Activated T-helper 1 cell treated with Interleukin-2 at 50 U/mL for 16 hours (primary cell): ENCODE measurements around the gene PROSER3.

Source experiments
- DNase-seq: peaks from one replicate; pipeline ENCODE4 v3.0.0-alpha.2; 2020; ENCODE audit warnings: low read depth

The PROSER3 gene

DNA sequence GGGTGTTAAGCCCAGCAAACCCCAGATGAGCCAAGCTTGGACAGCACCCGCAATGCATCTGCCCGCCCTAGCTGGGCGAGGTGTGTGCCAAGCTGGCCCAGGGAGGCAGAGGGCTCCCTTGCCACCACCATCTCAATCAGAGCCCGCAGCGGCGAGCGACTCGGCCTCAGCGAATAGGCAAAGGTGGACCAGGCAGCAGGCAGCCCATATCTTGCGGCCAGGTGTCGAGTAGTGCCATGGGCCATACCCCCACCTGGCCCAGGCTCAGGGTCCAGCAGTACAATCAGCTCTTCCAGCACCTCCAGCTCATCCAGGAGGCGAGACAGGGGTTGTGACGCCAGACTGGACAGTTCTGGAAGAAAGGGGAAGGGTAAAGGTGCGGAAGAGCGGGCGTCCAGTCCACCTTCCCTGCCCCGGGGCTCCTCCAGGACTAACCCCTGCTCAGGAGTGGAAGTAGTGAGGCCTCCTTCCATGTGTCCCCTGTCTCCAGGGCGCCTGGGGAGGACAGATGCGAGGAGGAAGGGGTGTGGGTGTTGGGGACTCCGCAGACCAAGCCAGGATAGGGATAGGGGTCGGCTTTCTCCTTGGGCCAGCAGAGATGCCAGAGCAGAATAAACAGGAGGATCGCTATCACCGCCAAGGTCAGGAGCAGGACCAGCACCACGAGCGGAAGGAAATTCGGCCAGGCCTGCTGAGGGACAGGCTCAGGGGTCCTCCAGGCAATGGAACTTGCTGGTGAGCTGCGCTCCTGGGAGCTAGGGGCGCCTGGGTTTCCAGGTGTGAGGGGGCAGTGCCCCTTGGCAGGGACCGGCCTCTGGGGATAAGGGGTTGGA lies 18.5 kb upstream of the PROSER3 start:
- DNase-seq = no peak

DNA sequence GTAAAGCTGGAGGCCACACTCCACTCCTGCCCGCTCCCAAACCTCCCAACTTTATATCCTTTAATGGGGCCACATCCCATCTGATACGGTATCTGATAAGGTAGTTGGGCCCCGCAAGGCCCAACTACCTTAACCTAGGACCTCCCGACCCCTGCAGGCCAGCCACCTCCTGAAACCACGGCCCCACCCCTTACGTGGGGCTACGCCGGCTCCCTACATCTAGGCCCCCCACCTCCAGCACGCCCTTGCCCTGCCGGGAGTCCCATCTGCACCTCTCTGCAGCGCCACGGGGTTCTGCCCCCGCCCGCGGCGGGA lies 17.9 kb upstream of the PROSER3 start:
- DNase-seq = no peak

DNA sequence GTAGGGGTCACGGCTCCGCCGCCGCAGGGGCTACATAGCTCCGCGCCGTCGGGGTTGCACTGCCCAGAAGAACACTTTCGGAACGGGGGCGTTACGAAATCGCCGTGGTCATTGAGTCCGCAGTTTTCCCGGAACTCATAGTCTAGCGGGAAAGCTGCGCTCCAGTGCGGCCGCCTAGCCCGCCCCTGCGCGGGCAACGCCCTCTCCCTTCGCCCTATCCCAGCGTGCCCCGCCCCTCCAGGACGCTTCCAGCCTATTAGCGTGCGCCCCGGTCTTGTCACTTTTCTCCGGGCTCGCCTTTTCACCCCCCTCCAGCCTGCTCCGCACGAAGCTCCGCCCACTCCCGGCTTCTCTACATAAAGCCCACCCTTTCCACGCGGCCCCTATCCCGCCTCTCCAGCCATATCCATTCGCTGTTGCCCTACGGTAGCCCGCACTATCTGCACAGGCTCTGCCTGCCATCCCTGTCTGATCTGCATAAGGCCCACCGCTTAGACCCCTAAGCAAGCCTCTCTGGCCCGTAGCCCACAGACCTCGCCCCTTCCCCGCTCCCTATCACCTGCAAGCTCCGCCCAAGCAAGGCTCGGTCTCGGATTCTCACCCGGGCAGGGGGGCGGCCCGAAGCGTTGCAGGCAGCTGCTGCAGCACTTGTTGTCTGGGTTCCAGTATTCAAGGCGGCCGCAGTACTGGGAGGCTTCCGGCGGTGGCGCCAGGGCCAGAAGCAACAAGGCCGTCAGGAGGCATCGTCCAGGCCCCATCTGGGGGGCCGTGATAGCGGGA lies 17.4 kb upstream of the PROSER3 start:
- DNase-seq = peak; percentile 93

DNA sequence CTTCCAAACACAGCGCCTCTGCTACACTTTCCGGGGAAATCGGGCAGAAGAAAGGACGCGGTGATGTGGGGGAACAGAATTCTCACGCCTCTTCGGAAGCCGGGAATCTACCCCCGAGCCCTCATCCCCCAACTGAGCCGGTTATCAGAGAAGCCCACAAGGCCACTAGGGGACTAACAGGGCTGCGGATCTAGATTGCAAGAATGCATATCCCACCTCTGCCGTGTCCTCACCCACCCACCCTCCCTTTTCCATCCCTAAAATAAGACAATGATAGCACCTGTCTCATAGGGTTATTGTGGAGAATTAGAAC lies 16.8 kb upstream of the PROSER3 start:
- DNase-seq = no peak

DNA sequence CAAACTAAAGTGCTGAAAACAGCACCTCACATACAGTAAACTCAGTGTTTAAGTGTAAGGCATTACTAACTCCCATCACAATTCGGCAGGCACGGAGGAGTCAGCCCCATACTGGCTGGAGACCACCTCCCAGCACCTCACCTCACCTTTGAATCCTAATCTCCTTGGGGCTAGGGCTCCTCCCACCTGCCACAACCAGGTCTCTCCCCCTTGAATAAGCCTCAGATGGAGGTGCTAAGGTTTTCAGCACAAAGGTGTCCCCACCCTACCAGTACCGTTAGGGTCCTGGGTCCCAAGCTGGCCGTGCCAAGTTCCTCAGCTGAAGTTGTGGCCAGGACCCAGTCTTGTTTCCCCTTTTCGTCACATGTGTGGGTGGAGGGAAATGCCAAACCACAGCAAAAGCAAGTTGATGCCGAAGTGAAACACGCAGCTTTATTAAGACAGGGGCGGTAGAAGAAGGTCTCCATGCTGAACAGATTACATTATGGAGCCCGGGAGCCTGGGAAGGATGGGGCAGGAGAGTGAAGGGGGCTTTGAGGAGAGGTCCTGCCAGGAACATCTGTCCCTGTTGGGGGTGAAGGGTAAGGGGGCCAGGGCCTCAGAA lies 15.8 kb upstream of the PROSER3 start, which contains the start of gene IGFLR1:
IGFLR1 (minus strand) TSS at position 332 of the 604 bp plus-strand sequence. CDS start 1,272 bp downstream, outside the sequence.
- DNase-seq = peak; percentile 42

DNA sequence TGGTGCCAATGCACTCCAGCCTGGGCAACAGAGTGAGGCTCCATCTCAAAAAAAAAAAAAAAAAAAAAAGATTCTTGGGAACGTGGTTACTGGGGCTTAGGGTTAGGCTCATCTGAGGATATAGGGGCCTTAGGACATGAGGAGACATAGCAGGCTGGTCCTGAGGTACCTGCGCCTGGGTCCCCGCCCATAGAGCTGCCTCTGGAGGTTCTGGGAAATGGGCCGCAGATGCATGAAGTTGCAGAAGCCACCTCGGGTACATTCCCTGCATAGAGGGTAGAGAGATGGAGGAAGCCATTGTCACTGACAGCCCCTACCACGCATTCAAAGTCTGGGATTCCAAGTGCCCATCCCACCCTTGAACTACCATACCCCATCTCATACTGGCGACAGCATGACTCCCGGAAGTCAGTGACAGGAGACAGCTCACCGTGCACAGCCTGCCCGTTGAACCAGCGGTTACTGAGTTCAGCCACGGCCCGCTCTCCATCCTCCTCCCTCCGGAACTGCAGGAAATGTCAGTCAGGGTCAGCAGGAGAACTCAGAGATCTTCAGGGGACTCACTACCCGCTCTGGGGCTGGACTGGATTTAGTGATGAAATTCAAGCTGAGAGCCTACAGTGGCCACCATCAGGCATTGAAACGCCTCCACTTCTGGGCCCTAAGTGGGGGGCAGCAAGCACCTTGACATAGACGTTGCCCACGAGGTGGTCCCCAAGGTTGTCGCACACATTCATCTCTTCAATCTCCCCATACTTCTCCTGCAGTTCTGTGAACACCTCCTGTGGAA lies 14.1 kb upstream of the PROSER3 start:
- no peak for DNase-seq

DNA sequence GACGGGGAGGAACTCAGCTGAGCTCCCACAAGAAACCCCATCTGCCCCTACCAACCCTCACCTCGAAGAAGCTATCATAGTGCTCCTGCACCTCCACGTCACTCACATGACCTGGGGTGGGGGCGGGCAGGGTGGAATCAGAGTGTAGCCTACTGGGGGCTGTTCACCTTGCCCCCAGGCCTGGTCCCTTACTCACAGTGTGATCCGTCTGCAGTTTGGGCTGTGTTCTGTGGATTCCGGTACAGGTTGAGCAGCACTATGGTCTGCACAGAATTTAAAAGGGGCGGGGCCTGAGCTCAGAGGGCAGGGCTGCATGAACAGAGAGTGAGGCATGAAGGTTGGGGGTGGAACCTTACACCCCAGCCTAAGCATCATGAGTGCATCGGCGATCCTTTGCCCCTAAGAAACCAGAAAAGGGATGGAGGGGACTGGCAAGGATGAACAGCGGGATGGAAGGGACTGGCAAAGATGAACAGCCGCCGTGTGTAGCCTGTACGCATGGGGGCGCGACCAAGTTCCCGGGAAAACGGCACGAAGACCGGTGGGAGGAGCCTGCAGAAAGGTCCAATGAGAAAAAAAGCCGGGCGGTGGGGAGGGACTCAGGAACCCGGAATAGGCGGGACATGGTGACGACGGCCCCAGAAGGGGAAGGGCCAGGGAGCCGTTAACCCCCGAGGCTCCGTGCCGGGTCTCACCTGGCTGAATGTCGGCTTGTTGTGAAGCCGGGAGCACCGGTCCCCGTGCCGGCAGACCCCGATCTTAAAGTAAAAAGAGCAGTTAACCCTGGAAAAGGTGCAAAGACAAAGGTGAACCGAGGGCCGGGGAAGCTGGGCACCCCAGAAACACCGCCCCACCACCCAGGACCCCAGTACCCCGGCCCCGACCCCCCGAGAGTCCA lies 13.3 kb upstream of the PROSER3 start:
- DNase-seq = peak; percentile 83

DNA sequence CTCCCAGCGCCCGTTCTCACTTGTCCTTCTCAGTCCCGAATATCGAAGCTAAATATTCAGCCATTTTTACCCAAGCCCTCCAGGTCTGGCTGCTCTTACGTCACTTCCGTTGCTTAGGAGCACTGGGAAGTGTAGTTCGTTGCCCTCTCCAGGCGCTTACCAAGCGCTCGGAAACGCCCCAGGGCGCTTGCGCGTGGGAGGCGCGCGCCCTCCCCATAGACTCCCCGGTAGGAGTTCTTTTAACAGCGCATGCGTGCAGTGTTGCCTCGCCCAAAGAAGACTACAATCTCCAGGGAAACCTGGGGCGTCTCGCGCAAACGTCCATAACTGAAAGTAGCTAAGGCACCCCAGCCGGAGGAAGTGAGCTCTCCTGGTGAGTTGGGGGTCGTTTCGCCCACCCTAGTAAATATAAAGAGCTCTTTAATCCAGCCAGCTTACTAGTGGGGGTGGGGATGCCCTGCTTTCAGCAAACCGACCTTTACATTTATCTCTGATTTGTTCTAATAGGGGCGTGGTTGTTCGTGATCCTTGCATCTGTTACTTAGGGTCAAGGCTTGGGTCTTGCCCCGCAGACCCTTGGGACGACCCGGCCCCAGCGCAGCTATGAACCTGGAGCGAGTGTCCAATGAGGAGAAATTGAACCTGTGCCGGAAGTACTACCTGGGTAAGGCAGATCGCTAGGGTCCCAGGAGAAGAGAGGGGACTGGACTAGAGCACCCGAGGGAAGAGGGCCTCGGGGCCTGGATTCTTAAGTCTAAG lies 12.5 kb upstream of the PROSER3 start, which contains the start of the genes PSENEN and U2AF1L4:
PSENEN (plus strand) TSS at position 324 of the 759 bp plus-strand sequence; CDS start at position 604, 280 bp downstream.
U2AF1L4 (minus strand) TSS at position 91 of the 759 bp plus-strand sequence; CDS start at position 64, 27 bp downstream.
- DNase-seq = peak; percentile 96

DNA sequence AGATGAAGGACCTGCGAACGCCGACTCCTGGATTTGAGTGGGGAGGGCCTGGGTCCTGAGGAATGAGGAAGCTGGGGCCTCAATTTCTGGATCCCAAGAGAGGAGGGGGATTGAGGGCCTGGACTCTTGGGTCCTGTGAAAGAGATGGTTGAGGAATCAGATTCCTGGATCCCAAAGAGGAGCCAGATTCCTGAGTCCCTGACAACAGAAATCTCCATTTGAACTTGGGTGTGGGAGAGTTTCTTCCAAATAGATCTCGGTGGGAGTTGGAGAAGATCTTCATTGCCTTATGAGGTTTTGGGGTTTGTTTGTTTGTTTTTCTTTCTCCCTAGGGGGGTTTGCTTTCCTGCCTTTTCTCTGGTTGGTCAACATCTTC lies 11.9 kb upstream of the PROSER3 start:
- DNase-seq = no peak

DNA sequence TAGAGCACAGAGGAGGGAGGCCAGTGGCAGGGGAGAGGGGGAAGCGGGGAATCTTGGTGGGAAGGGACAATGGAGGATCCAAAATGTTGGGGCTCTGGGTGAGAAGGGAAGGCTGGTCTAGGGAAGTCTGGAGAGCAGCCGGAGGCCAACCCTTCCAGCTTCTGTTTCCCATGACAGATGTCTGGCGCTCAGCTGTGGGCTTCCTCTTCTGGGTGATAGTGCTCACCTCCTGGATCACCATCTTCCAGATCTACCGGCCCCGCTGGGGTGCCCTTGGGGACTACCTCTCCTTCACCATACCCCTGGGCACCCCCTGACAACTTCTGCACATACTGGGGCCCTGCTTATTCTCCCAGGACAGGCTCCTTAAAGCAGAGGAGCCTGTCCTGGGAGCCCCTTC lies 11.4 kb upstream of the PROSER3 start:
- no peak for DNase-seq

DNA sequence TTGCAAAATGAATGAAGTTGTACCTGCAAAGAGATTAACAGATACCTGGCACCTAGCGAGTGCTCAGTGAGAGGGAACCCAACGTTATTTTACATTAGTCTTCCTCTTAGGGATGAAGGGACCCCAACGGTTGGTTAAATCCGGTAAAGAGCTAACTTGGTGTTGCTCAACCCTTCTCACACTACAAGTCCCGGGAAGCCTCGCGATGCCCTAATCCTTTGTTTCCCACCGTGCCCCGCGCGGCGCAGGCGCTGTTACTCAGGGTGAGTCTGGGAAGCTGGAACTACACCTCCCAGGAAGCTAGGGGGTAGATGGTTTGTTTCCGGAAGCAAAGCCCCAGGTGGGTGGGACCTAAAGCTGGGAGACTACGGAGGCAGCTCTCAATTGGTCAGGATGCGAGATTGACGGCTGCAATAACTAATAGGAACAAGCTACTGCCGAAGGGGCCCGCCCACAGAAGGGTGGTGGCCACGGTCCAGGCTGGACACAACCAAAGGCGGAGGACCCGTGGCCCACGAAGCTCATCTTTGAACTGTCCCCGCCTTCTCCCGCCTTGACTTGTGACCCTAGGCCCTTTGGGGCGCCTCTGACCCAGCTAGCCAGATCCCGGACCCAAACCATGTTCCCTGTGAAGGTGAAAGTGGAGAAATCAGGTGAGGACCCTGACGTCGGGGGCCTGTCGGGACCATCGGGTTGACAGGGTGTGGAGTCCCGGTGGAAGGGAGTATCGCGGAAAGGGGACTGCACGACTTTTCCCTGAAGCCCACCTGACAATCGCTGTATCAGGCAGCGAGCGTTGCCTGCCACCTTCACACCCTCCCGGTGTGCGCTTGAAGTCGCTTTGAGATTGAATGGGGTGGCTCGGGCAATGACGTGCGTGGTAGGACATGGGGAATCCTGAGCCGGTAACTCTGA lies 9.6 kb upstream of the PROSER3 start, which contains the start of gene LIN37:
LIN37 (plus strand) TSS at position 471 of the 915 bp plus-strand sequence; CDS start at position 620, 149 bp downstream.
- peak; percentile 98 for DNase-seq

DNA sequence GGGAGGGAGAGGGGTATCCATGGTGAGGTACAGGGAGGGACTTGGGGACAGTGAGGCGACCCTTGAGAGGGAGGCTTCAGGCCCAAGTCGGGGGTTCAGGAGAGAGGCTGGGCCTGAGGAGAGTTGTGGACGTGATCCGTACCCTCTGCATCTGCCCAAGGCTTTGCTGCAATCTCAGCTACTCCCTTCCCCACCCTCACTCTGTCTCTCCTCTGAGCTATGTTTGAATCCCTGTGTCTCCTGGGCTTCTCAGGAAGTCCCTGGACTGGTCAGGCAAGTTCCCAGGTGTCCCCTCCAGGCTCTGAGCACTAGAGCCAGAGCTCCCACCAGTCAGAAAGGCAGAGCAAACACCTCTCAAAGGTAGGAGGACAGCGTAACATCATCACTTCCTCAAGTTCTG lies 7.8 kb upstream of the PROSER3 start:
- DNase-seq = no peak

DNA sequence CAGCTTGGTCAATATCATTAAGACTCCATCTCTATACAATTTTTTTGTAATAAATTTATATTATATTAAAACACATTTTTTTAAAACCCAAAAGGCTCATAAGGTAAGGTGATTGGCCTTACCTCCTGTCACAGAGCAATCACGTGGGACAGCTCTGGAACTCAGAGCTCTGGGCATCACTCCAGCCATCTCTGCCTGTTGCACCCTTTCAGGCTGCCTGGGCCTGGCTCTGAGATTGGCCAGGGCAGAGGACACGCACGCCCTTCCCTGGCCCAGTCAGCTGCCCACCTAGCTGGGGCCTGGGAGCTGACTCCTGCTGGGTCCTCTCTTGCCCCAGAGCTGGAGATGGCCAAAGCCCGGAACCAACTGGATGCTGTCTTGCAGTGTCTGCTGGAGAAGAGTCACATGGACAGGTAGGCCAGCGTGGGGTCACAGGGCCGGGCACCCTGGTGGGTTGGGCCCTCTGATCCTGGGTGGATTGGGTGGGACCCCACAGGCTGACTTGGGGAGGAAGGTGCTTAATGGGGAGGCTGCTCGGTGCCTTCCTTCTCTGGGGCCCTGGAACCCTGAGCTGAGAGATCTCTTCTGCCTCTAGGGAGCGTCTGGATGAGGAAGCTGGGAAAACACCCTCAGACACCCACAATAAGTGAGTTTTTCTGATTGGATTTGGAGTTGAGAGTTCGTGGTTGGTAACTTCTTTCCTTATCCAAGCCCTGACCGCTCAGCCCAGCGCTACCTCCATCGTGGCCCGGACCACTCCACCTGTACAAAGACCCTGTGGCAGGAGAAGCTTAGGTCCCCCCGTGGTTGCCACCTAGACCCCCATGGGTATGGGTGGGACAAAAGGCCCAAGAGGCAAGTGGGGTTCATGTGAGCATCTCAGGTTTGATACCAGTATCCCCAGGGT lies 5.9 kb upstream of the PROSER3 start:
- DNase-seq = no peak

DNA sequence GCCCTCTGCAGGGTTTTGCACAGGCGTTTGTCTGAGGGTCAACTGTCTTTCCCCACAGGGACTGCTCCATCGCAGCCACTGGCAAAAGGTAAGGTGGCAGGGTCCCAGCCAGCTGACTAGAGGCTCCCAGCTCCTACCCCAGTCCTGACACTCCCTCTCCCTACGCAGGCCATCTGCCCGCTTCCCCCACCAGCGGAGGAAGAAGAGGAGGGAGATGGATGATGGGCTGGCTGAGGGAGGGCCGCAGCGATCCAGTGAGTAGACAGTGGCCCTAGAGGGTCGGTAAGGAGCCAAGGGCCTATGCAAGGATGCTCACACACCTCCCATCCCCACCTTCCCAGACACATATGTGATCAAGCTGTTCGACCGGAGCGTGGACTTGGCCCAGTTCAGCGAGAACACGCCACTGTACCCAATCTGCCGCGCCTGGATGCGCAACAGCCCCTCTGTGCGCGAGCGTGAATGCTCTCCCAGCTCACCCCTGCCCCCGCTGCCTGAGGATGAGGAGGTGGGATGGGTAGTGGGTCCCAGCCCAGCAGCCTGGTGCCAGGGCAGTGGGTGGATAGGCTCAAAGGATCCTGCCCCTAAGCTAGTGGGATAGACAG lies 5.1 kb upstream of the PROSER3 start:
- DNase-seq = no peak

DNA sequence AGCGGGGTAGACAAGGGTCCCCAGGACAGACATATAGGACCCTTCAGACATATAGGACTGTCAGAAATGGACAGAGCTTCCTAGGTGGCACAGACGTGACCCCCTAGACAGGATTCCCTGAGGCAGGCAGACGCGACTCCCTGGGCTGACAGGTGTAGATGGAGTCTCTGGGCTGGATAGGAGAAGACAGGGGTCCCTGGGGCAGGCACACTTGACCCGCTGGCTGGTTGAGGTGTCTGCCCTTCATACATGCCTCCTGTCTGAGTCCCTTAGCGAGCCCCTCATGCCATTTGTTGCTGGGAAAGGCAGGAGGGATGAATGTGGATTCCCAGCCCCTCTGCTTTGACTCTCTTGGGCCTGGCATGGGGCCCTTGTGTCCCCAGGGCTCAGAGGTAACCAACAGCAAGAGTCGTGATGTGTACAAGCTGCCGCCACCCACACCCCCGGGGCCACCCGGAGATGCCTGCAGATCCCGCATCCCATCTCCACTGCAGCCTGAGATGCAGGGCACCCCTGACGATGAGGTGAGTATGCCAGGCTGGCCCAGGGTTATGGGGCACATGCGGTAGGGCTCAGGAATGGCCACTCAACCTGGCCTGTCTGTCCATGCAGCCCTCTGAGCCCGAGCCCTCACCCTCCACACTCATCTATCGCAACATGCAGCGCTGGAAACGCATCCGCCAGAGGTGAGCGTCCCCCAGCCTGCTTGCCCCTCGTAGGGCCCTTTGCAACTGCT lies 4.2 kb upstream of the PROSER3 start:
- DNase-seq = no peak

DNA sequence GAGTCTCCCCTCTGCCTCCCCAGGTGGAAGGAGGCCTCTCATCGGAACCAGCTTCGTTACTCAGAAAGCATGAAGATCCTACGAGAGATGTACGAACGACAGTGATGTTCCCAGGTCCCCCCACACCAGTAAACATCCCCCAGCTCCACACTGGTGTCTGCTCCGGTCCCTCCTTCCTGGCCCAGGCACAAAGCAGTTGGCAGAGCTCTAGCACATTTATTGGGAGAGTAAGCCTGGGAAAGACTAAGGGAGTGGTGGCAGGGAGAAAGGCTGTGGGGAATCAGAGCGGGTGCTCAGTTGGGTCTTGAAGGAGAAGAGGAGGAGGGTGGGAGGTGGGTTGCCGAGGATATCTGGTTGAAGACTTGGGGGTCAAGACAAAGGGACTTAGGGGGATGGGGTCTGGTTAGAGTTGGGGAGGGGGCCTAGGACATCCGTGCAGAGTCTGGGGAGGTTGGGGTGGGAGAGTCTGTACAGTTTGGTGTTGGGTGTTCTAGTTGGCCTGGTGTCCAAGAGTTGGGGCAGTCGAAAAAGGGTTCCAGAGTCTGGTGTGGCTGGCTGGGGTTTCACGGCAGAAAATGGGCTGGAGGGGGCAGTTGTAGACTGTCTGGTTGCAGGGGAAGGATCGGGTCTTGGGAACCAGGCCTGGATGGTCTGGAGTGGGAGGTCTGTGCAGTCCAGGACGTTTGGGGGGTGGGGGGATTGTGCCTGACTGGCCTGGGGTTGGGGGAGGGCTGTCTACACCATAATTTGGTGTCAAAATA lies 3.4 kb upstream of the PROSER3 start:
- DNase-seq = no peak
